Activated naive CD8-positive, alpha-beta T cell treated with anti-CD3 and anti-CD28 coated beads for 36 hours (primary cell): ENCODE measurements around the gene ABLIM2. TPM values are rescaled to one million over a fixed set of nuclear protein-coding genes. Genes with fewer than 3 reads are reported as not detected.

Experiments used
- DNase-seq: peaks from one replicate; pipeline ENCODE4 v3.0.0; 2021
- H3K27ac Mint-ChIP-seq: one replicate; pipeline ENCODE4 v1.8.0; 2022; ENCODE audit warnings: mild to moderate bottlenecking, moderate library complexity, mixed read lengths
- H3K27me3 Mint-ChIP-seq: one replicate; pipeline ENCODE4 v1.8.0; 2022; ENCODE audit warnings: mild to moderate bottlenecking, mixed read lengths
- H3K36me3 Mint-ChIP-seq: one replicate; pipeline ENCODE4 v1.8.0; 2021; ENCODE audit warnings: mild to moderate bottlenecking, mixed read lengths
- H3K4me1 Mint-ChIP-seq: one replicate; pipeline ENCODE4 v1.8.0; 2021; ENCODE audit warnings: mixed read lengths
- H3K4me3 Mint-ChIP-seq: one replicate; pipeline ENCODE4 v1.8.0; 2022; ENCODE audit warnings: mild to moderate bottlenecking, moderate library complexity, mixed read lengths
- H3K9me3 Mint-ChIP-seq: one replicate; pipeline ENCODE4 v1.8.0; 2022; ENCODE audit warnings: mixed read lengths
- total RNA-seq, 2 experiments: library from RNA; stranded (reverse); gene quantifications; one replicate each; pipeline ENCODE4 v1.2.3, GENCODE V29; 2021

ABLIM2 gene
- total RNA-seq, result under 1 TPM; 0.41 to 0.62 TPM

GRCh38 chr4:8158710-8159536, at the start of gene ABLIM2:
ABLIM2 (minus strand) TSS chr4:8158813; CDS start chr4:8158689, 124 bp downstream.
- peaks cover 7% of the 10 kb centered on the region for H3K27me3 Mint-ChIP-seq
- H3K9me3 Mint-ChIP-seq, result no peaks in the 10 kb centered on the region
- H3K36me3 Mint-ChIP-seq, result no peaks in the 10 kb centered on the region
- peaks cover 11% of the 10 kb centered on the region for H3K4me1 Mint-ChIP-seq
- peak within 1 kb of the TSS; percentile 80 for H3K27ac Mint-ChIP-seq
- H3K4me3 Mint-ChIP-seq, result peak within 1 kb of the TSS; percentile 97
- peak; percentile 99 for DNase-seq

- Mint-ChIP-seq H3K36me3 (peaks cover 3% of the 10 kb centered on the region), H3K4me3 (no peak overlapping the region), H3K9me3 (no peaks in the 10 kb centered on the region), H3K27ac (no peak overlapping the region), H3K27me3 (no peaks in the 10 kb centered on the region), H3K4me1 (peaks cover 9% of the 10 kb centered on the region)
- no peak for DNase-seq
Observed at GRCh38 chr4:8207314-8207713, 48.7 kb upstream of the ABLIM2 start.

- peaks cover 3% of the 10 kb centered on the region for H3K36me3 Mint-ChIP-seq
- H3K4me1 Mint-ChIP-seq, result peaks cover 20% of the 10 kb centered on the region
- no peak for DNase-seq
- no peaks in the 10 kb centered on the region for H3K9me3 Mint-ChIP-seq
- no peaks in the 10 kb centered on the region for H3K27me3 Mint-ChIP-seq
- no peak overlapping the region for H3K27ac Mint-ChIP-seq
- H3K4me3 Mint-ChIP-seq, result no peak overlapping the region
Observed at GRCh38 chr4:8205749-8206611, 47.4 kb upstream of the ABLIM2 start.

- no peaks in the 10 kb centered on the region for H3K27me3 Mint-ChIP-seq
- no peak for DNase-seq
- H3K27ac Mint-ChIP-seq, result no peak overlapping the region
- no peaks in the 10 kb centered on the region for H3K9me3 Mint-ChIP-seq
- peaks cover 3% of the 10 kb centered on the region for H3K36me3 Mint-ChIP-seq
- peaks cover 25% of the 10 kb centered on the region for H3K4me1 Mint-ChIP-seq
- no peak overlapping the region for H3K4me3 Mint-ChIP-seq
Observed at GRCh38 chr4:8205241-8205707, 46.7 kb upstream of the ABLIM2 start.

DNA sequence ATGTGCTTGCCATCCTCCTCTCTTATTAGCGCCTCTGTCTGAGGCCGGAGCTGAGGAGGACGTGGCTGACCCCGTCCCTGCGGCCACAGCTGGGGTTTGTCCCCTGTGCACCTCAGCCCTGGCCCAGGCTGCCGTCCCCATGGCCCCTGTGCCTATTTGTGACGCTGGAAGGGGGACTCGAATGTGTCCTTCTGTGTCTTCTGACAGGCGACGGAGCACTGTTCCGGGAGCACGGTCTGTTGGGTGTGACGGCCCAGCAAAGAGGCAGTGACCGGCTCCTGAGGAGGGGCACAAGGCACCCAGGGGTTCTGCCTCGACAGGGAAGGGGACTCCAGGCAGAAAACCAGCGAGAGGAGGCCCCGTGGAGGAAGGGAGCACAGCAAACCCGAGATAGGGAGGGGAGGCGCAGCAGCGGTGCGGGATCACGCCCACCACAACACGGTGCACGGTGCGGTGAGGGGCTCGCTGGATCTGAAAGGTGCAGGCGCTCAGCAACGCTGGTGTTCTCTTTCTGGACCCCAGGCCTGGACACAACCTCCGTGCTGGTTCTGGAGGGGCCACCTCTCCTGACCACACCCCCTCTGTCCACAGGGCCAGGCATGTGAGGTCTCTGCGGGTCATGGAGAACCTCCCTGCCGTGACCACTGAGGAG, 46.1 kb upstream of the ABLIM2 start:
- no peaks in the 10 kb centered on the region for H3K9me3 Mint-ChIP-seq

GRCh38 chr4:8203817-8204216, 45.2 kb upstream of the ABLIM2 start:
- no peaks in the 10 kb centered on the region for H3K9me3 Mint-ChIP-seq
- peaks cover 1% of the 10 kb centered on the region for H3K36me3 Mint-ChIP-seq

More for the DNA sequence above, 46.1 kb upstream of the ABLIM2 start:
- no peak overlapping the region for H3K4me3 Mint-ChIP-seq
- no peak for DNase-seq
- H3K27me3 Mint-ChIP-seq, result no peaks in the 10 kb centered on the region
- no peak overlapping the region for H3K27ac Mint-ChIP-seq
- peaks cover 29% of the 10 kb centered on the region for H3K4me1 Mint-ChIP-seq
- peaks cover 3% of the 10 kb centered on the region for H3K36me3 Mint-ChIP-seq

DNA sequence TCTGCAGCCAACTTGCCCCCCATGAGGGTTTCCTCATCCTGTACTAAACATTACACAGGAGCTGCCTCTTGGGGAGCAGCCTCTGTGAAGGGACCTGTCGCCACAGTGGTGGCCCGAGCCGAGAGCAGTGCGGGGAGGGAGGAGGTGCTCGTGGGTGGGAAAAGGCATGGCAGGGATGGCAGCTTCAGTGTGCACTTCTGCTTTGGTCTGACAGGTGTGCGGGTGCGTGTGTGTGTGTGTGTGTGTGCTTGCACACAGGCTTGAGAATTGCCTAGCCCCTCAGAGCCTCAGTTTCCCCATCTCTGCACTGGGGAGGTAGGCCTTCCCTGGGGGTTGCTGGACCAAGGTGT, 44.4 kb upstream of the ABLIM2 start:
- Mint-ChIP-seq H3K4me1 (peaks cover 40% of the 10 kb centered on the region), H3K27me3 (no peaks in the 10 kb centered on the region), H3K9me3 (no peaks in the 10 kb centered on the region), H3K4me3 (no peak overlapping the region), H3K27ac (no peak overlapping the region), H3K36me3 (no peaks in the 10 kb centered on the region)
- DNase-seq, result no peak

More at GRCh38 chr4:8203817-8204216, 45.2 kb upstream of the ABLIM2 start:
- Mint-ChIP-seq H3K27ac (no peak overlapping the region), H3K4me3 (no peak overlapping the region), H3K4me1 (peaks cover 33% of the 10 kb centered on the region), H3K27me3 (no peaks in the 10 kb centered on the region)
- DNase-seq, result no peak

DNA sequence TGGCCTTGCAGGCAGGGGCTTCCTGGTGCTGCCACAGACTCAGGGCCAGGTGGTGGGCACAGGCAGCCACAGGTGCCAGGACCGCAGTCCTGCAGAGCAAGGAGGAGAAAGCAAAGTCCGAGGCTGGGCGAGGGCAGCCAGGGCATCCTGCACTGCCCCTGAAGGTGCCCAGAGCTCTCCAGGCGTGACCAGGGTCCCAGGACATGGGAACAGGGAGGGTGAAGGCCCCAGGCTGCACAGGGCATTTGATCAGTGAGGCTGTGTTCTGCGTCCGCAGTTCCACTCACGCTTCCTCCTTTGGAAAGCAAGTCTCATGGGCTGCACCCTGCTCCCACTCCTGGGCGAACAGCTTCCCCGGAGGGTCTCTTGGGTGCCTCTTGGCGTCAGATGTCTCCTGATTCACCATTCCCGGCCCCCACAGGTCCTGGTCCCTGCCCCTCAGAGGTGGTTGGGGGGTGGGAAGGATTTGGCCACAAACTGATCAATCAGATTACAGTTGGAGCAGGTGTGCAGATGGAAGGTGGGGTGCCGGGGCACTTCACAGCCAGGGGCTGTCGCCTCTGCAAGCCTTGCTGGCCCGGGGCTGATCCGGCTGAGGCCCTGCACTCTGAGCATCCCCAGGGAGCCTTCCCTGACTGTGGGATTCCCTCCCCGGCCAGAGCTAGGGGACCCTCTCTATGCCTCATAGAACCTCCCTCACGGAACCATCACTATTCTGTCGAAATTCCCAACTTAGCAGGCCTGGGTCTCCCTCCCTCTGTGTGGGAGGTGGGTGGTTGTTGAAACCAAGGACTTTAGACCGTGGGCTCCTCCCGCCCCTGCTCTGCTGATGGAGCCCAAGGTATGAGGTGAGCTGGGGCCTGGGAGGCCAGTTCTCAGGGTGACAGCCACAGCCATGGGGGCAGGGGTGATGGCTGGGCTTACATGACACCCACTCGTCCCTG, 43.8 kb upstream of the ABLIM2 start:
- no peaks in the 10 kb centered on the region for H3K27me3 Mint-ChIP-seq
- DNase-seq, result no peak
- peaks cover 40% of the 10 kb centered on the region for H3K4me1 Mint-ChIP-seq
- H3K36me3 Mint-ChIP-seq, result no peaks in the 10 kb centered on the region
- H3K9me3 Mint-ChIP-seq, result no peaks in the 10 kb centered on the region
- H3K4me3 Mint-ChIP-seq, result no peak overlapping the region
- no peak overlapping the region for H3K27ac Mint-ChIP-seq

DNA sequence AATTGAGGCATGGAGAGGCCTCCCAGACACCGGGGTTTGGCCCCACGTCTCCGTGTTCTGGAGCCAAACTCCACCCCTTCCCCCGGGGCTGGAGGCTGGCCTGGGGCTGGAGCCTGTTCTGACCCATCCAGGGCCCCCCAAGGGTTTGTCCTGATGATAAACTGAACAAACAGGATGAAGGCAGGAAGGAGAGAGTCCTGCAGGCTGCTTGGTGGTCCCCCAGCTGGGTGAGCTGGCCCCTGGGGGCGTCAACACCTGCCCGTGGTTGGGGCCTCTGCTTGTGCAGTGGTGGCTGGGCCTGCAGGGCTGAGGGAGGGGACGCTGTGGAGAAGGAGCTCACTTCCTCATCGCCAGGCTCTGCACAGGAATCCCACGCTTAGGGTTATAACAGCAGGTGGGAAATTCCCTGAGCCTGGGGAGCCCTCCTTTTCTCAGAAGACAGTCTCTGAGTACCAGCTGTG, 42.7 kb upstream of the ABLIM2 start:
- Mint-ChIP-seq H3K27me3 (no peaks in the 10 kb centered on the region), H3K27ac (peak overlapping the region; percentile 75), H3K4me1 (peaks cover 40% of the 10 kb centered on the region), H3K4me3 (peak overlapping the region; percentile 88), H3K36me3 (no peaks in the 10 kb centered on the region), H3K9me3 (no peaks in the 10 kb centered on the region)
- DNase-seq, result peak; percentile 60

GRCh38 chr4:8200302-8200975, 41.8 kb upstream of the ABLIM2 start:
- no peaks in the 10 kb centered on the region for H3K36me3 Mint-ChIP-seq
- peaks cover 36% of the 10 kb centered on the region for H3K4me1 Mint-ChIP-seq
- peak overlapping the region; percentile 88 for H3K4me3 Mint-ChIP-seq
- DNase-seq, result no peak
- peak overlapping the region; percentile 68 for H3K27ac Mint-ChIP-seq
- no peaks in the 10 kb centered on the region for H3K27me3 Mint-ChIP-seq
- no peaks in the 10 kb centered on the region for H3K9me3 Mint-ChIP-seq

DNA sequence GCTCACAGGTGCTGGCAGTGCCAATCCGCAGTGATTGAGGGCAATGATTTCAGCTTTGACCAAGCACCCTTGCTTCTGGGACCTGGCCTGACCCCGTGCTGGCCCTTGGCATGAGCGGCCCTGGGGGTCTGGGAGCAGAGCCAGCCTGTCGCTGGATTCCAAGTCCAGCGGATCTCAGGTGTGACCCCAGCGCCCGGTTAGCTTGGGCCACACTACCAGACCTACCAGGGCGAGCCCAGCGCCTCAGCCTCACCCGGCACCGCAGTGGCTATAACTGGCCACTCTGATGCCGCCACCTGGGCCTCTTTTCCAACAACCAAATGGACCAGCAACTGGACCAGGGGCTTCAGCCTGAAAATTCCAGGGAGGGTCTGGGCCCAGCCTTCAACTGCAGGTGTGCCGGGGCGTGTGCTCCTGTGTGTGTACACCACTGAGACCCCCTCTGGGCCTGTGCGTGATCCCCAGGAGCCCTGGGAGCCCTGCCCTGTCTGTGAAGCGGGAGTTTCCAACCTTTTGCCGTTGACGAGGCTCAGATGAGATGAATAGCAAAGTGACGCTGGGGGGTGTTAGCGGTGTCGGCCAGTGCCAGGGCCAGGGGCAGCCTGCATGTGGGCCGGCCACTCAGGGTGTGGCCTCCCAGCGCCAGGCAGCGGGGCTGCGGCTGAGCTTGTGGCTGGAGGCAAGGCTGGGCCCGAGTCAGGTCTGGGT, 41.1 kb upstream of the ABLIM2 start:
- Mint-ChIP-seq H3K4me1 (peaks cover 36% of the 10 kb centered on the region), H3K27ac (peak overlapping the region; percentile 75), H3K9me3 (no peaks in the 10 kb centered on the region), H3K36me3 (no peaks in the 10 kb centered on the region), H3K4me3 (peak overlapping the region; percentile 88), H3K27me3 (no peaks in the 10 kb centered on the region)
- DNase-seq, result no peak

- Mint-ChIP-seq H3K27ac (peak within 1 kb of the TSS; percentile 75), H3K4me3 (peak within 1 kb of the TSS; percentile 88), H3K27me3 (no peaks in the 10 kb centered on the region), H3K9me3 (no peaks in the 10 kb centered on the region), H3K36me3 (no peaks in the 10 kb centered on the region), H3K4me1 (peaks cover 36% of the 10 kb centered on the region)
- DNase-seq, result peak; percentile 79
Observed at GRCh38 chr4:8198906-8199593, 40.4 kb upstream of the ABLIM2 start, which contains the start of gene SH3TC1. SH3TC1 (plus strand) TSS chr4:8199290; CDS start chr4:8205195, 5,905 bp downstream.
